GM12872 (cell line): Measurements from ENCODE around the gene GCK.

Experiments
- TF ChIP-seq, protein P1 (sequence below): IDR thresholded peaks from 3 replicates; pipeline ENCODE4 v1.5.1; 2011; ENCODE audit warnings: low read depth, mild to moderate bottlenecking, low read length, moderate library complexity; ENCODE audit not compliant: insufficient read depth

GCK gene

DNA sequence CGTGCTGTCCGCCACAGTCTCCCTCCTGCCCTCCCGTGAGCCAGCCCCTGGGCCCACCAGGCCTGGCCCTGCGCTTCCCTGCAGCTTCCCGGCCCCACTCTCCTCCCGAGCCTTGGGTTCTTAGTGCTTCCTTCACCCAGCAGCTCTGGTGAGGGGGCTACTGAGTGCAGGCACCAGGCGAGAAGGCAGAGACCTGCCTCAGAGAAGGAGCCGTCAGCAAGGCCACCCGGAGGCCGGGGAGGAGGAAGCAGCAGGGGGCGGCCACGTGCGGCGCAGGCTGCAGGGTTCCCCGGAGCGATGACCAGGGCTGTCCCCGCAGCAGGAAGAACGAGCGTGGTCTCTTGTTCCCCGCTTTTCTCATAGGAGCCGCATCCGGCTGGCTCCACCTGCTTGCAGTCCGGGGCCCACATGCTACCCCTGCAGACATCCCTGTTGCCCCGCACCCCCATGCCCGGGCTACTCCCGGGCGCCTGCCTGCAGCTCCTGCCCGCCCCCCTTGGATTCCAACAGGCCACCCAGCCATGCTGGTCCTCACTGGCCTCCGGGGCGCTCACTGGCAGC lies 32.1 kb upstream of the GCK start:
- TF ChIP-seq, protein P1, sequence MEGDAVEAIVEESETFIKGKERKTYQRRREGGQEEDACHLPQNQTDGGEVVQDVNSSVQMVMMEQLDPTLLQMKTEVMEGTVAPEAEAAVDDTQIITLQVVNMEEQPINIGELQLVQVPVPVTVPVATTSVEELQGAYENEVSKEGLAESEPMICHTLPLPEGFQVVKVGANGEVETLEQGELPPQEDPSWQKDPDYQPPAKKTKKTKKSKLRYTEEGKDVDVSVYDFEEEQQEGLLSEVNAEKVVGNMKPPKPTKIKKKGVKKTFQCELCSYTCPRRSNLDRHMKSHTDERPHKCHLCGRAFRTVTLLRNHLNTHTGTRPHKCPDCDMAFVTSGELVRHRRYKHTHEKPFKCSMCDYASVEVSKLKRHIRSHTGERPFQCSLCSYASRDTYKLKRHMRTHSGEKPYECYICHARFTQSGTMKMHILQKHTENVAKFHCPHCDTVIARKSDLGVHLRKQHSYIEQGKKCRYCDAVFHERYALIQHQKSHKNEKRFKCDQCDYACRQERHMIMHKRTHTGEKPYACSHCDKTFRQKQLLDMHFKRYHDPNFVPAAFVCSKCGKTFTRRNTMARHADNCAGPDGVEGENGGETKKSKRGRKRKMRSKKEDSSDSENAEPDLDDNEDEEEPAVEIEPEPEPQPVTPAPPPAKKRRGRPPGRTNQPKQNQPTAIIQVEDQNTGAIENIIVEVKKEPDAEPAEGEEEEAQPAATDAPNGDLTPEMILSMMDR = no peak

DNA sequence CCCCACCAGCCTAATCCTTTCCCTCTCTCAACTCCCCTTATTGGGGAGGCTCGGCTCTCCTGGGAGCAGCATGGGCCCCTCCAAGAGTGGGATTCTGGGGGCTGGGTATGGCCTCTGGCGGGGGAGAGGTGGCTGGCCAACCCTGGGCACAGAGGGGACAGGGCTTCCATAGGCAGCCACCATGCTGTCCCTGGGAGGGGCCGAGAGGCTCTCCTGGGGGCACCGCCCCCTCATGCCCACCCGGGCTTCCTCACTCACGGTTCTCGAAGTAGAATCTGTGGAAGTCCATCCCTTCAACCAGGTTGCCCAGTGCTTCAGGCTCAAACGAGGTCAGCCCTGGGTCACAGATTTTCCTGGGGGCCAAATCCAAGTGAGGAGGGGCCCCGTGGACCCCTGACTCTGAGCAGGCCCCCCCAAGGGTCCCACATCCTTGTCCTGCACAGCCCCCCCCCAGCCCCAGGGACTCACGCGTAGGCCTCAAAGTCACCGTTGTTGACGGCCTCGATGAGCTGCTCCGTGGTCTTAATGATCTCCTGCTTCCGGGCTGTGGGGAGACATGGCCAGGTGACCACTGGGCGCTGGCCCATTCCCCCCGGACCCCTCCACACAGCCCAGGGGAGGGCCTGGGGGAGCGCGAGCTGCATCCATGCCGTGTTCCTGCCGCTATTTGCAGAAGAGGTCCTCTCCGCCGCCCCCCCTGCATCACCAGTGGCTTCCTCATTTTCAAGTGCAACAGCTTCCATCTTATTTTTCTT lies 31.3 kb upstream of the GCK start:
- TF ChIP-seq, protein P1 = no peak

DNA sequence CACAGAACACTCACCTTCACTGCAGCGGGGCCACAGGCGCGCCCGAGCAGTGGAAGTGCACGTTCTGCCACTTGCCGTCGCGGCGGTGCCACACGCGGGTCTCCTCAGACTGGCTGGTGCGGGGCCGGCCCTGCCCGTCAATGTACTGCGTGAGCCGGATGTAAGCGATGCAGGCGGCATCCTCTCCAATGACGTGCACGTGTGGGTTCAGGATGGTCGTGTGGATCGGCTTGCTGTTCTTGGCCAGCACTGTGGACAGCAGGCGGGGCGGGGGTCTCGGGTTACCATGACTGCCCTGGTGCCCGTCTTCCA lies 30.8 kb upstream of the GCK start:
- TF ChIP-seq, protein P1 = no peak

DNA sequence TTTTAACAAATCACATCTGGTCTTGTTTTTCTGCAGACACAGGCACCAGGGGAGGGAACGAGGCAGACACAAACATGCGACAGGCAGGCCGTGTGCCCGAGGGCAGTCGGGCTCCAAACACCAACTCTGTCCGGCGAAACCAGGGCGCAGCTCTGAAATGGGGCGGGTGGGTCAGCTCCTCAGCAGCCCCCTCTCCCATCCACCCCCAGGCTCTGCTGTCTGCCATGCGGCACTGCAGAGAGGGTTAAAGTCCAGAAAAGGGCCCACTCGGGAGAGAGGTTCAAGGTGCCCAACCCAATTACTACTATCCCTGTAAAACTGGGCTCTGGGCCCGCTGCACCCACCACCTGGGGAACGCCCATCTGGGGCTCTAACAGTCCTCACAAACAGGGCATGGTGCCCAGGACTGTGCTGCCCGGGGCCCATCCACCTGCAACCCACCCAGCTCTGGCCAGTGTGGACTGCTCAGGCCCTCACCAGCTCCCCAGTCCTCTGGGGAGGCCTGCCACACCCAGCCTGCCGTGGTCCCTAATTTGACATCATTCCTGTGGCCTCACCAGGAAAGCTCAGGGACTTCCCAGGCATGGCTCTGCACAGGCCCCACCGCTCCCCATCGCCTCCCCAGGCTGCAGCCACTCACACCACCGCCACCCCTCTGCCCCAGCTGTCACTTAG lies 30.3 kb upstream of the GCK start:
- TF ChIP-seq, protein P1 = no peak

DNA sequence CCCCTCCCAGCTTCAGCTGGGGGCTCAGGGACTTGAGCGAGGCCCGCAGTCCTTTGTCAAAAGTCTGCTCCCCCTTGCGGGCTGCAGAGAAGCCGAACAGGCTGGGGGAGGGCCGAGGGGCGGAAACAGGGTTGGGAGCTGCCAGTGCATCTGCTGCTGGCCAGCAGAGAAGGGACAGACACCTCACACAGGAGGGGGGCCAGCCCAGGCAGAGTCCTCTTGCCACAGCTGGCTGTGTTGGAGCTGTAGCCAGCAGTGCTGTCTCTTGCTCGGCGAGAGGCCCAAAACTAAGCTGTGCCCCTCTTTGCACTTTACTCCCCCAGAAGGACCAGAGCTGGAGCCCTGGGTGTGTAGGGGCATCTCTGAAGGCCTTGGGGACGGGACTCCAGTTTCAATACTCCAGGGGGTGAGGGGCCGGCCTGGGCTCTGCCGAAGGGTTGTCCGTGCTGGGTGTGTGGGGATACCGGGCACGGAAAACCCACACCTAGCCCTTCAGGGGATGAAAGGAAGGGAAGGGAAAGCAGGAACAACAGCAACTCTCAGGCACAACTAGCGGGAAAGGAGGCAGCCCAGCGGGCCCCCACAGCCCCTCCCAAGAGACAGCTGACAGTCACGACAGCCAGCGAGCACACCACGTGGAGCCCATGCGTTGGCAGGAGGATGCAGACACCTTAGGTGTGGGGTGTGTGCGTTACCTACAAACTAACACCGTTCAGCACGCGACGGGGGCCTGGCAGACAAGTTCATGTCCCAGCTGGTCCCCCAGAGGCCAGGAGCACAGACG lies 29.4 kb upstream of the GCK start:
- TF ChIP-seq, protein P1 = no peak

DNA sequence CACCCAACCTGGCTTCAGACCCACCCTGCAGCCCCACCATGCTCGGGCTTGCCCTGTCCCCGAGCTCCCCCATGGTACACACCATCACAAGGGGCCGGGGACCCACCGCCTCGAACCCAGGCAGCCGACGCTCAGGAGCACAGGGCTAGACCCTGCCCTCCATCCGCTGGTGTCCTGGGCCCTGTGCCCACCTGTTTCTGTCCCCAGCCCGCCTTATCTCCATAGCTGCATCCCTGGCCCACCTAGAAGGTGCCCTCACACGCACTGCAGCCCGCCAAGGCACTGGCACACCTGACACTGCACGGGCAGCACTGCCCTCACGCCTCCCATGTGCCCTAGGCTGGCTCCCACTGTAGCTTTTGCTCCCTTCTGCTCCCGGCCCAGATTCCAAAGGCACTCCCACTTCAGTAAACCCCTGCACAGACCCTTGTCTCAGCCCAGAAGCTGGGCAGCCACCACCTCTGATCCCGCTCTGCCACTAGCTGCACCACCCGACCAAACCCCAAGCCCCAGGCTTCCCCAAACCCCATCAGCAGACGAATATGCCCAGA lies 28.7 kb upstream of the GCK start:
- TF ChIP-seq, protein P1 = no peak

DNA sequence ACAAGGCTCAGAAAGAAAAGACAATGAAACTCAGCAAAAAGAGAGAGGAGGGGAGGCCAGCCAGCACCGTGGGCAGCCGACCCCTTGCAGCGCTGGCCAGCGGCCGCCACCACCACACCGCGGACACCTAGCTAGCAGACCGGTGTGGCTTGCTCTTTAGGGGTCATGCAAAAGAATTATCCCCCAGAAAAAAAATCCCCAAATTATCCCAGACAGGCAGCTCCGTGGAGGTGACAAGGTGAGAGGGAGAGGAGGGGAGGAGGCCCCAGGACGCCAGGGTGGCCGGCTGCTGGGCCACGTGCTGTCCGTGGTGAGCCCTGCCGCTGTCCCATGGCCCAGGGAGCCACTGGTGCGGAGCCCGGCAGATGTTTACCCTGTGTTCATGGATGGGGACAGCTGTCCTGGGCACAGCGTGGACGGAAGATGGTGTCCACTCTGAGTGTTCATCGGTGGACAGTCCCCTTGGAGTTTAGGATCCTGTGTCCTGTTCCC lies 28.0 kb upstream of the GCK start:
- TF ChIP-seq, protein P1 = no peak
